WTC11 (cell line): Measurements from ENCODE around the gene PTGER2.

ENCODE experiments used
- CREB1 ChIP-seq: sonication (generic); formaldehyde crosslinking; IDR thresholded peaks from 2 replicates; pipeline ENCODE4 v1.8.0; 2023; ENCODE audit warnings: mild to moderate bottlenecking, missing genetic modification reagents
- EMX1 ChIP-seq: fragments of 250-450 bp; sonication (Bioruptor Pico); IDR thresholded peaks from 2 replicates; pipeline ENCODE4 v1.8.0; 2021; ENCODE audit warnings: mild to moderate bottlenecking
- ESRRA ChIP-seq: sonication (generic); formaldehyde crosslinking; IDR thresholded peaks from 2 replicates; pipeline ENCODE4 v1.8.1; 2022; ENCODE audit warnings: mild to moderate bottlenecking, missing genetic modification reagents, borderline replicate concordance
- FOXJ3 ChIP-seq: sonication (generic); formaldehyde crosslinking; IDR thresholded peaks from 2 replicates; pipeline ENCODE4 v1.9.0; 2021; ENCODE audit warnings: missing genetic modification reagents, mild to moderate bottlenecking, borderline replicate concordance
- NFE2L1 ChIP-seq: sonication (generic); formaldehyde crosslinking; IDR thresholded peaks from 2 replicates; pipeline ENCODE4 v1.8.1; 2023; ENCODE audit warnings: missing genetic modification reagents
- ZNF121 ChIP-seq: sonication (generic); formaldehyde crosslinking; IDR thresholded peaks from 2 replicates; pipeline ENCODE4 v1.8.0; 2023; ENCODE audit warnings: missing genetic modification reagents
- TF ChIP-seq, protein P1 (sequence below): sonication (generic); formaldehyde crosslinking; IDR thresholded peaks from 2 replicates; pipeline ENCODE4 v1.8.0; 2022; ENCODE audit warnings: mild to moderate bottlenecking, missing genetic modification reagents
- TF ChIP-seq, protein P2 (sequence below): fragments of 200-600 bp; IDR thresholded peaks from 2 replicates; pipeline ENCODE4 v1.8.0; 2022; ENCODE audit warnings: antibody characterized with exemption
- TF ChIP-seq, protein P3 (sequence below): sonication (generic); formaldehyde crosslinking; IDR thresholded peaks from 2 replicates; pipeline ENCODE4 v1.8.1; 2023; ENCODE audit warnings: mild to moderate bottlenecking, missing genetic modification reagents, moderate library complexity
- TF ChIP-seq, protein P4 (sequence below): sonication (generic); formaldehyde crosslinking; IDR thresholded peaks from 2 replicates; pipeline ENCODE4 v1.8.0; 2022; ENCODE audit warnings: mild to moderate bottlenecking, missing genetic modification reagents
- TF ChIP-seq, protein P5 (sequence below): sonication (generic); formaldehyde crosslinking; IDR thresholded peaks from 2 replicates; pipeline ENCODE4 v1.8.1; 2023; ENCODE audit warnings: mild to moderate bottlenecking, missing genetic modification reagents, moderate library complexity
- TF ChIP-seq, protein P6 (sequence below): sonication (generic); formaldehyde crosslinking; IDR thresholded peaks from 2 replicates; pipeline ENCODE4 v1.8.1; 2022; ENCODE audit warnings: missing genetic modification reagents, borderline replicate concordance
- TF ChIP-seq, protein P7 (sequence below): sonication (generic); formaldehyde crosslinking; IDR thresholded peaks from 2 replicates; pipeline ENCODE4 v1.8.0; 2022; ENCODE audit warnings: missing genetic modification reagents

DNA sequence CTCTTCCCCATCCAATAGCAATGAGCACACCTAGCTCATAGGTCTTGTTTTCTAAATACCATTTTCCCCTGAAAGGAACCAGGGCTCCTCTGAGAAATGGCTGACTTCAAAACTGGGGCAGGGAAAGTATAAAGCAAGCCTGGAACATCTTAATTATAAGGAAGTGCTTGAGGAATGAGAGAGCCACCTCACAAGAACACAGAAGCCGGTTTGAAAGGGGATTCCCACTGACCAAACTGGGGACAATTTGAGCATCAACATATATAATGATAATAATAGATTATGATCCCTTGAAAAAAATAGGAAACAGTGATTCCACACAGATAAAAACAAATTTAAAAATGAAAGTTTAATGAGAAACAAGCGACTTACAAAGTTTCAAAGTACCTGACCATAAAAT is 22.1 kb downstream of the PTGER2 start:
- TF ChIP-seq, protein P1, sequence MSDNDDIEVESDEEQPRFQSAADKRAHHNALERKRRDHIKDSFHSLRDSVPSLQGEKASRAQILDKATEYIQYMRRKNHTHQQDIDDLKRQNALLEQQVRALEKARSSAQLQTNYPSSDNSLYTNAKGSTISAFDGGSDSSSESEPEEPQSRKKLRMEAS (CRISPR knock-in tag), result no peak
- TF ChIP-seq, protein P2, sequence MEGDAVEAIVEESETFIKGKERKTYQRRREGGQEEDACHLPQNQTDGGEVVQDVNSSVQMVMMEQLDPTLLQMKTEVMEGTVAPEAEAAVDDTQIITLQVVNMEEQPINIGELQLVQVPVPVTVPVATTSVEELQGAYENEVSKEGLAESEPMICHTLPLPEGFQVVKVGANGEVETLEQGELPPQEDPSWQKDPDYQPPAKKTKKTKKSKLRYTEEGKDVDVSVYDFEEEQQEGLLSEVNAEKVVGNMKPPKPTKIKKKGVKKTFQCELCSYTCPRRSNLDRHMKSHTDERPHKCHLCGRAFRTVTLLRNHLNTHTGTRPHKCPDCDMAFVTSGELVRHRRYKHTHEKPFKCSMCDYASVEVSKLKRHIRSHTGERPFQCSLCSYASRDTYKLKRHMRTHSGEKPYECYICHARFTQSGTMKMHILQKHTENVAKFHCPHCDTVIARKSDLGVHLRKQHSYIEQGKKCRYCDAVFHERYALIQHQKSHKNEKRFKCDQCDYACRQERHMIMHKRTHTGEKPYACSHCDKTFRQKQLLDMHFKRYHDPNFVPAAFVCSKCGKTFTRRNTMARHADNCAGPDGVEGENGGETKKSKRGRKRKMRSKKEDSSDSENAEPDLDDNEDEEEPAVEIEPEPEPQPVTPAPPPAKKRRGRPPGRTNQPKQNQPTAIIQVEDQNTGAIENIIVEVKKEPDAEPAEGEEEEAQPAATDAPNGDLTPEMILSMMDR, result no peak
- TF ChIP-seq ESRRA (CRISPR knock-in tag), result no peak
- TF ChIP-seq, protein P3, sequence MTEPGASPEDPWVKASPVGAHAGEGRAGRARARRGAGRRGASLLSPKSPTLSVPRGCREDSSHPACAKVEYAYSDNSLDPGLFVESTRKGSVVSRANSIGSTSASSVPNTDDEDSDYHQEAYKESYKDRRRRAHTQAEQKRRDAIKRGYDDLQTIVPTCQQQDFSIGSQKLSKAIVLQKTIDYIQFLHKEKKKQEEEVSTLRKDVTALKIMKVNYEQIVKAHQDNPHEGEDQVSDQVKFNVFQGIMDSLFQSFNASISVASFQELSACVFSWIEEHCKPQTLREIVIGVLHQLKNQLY (CRISPR knock-in tag), result no peak
- TF ChIP-seq, protein P4, sequence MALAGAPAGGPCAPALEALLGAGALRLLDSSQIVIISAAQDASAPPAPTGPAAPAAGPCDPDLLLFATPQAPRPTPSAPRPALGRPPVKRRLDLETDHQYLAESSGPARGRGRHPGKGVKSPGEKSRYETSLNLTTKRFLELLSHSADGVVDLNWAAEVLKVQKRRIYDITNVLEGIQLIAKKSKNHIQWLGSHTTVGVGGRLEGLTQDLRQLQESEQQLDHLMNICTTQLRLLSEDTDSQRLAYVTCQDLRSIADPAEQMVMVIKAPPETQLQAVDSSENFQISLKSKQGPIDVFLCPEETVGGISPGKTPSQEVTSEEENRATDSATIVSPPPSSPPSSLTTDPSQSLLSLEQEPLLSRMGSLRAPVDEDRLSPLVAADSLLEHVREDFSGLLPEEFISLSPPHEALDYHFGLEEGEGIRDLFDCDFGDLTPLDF (CRISPR knock-in tag), result no peak
- TF ChIP-seq FOXJ3 (CRISPR knock-in tag), result no peak
- TF ChIP-seq, protein P5, sequence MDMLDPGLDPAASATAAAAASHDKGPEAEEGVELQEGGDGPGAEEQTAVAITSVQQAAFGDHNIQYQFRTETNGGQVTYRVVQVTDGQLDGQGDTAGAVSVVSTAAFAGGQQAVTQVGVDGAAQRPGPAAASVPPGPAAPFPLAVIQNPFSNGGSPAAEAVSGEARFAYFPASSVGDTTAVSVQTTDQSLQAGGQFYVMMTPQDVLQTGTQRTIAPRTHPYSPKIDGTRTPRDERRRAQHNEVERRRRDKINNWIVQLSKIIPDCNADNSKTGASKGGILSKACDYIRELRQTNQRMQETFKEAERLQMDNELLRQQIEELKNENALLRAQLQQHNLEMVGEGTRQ (CRISPR knock-in tag), result no peak
- TF ChIP-seq, protein P6, sequence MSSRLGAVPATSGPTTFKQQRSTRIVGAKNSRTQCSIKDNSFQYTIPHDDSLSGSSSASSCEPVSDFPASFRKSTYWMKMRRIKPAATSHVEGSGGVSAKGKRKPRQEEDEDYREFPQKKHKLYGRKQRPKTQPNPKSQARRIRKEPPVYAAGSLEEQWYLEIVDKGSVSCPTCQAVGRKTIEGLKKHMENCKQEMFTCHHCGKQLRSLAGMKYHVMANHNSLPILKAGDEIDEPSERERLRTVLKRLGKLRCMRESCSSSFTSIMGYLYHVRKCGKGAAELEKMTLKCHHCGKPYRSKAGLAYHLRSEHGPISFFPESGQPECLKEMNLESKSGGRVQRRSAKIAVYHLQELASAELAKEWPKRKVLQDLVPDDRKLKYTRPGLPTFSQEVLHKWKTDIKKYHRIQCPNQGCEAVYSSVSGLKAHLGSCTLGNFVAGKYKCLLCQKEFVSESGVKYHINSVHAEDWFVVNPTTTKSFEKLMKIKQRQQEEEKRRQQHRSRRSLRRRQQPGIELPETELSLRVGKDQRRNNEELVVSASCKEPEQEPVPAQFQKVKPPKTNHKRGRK, result no peak
- TF ChIP-seq, protein P7, sequence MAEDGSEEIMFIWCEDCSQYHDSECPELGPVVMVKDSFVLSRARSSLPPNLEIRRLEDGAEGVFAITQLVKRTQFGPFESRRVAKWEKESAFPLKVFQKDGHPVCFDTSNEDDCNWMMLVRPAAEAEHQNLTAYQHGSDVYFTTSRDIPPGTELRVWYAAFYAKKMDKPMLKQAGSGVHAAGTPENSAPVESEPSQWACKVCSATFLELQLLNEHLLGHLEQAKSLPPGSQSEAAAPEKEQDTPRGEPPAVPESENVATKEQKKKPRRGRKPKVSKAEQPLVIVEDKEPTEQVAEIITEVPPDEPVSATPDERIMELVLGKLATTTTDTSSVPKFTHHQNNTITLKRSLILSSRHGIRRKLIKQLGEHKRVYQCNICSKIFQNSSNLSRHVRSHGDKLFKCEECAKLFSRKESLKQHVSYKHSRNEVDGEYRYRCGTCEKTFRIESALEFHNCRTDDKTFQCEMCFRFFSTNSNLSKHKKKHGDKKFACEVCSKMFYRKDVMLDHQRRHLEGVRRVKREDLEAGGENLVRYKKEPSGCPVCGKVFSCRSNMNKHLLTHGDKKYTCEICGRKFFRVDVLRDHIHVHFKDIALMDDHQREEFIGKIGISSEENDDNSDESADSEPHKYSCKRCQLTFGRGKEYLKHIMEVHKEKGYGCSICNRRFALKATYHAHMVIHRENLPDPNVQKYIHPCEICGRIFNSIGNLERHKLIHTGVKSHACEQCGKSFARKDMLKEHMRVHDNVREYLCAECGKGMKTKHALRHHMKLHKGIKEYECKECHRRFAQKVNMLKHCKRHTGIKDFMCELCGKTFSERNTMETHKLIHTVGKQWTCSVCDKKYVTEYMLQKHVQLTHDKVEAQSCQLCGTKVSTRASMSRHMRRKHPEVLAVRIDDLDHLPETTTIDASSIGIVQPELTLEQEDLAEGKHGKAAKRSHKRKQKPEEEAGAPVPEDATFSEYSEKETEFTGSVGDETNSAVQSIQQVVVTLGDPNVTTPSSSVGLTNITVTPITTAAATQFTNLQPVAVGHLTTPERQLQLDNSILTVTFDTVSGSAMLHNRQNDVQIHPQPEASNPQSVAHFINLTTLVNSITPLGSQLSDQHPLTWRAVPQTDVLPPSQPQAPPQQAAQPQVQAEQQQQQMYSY, result no peak
- no peak for TF ChIP-seq NFE2L1 (CRISPR knock-in tag)
- no peak for TF ChIP-seq EMX1 (CRISPR knock-in tag)
- TF ChIP-seq ZNF121 (CRISPR knock-in tag), result no peak
- no peak for TF ChIP-seq CREB1 (CRISPR knock-in tag)
